ENCODE data around the gene TWF1. TPM values are rescaled to one million over a fixed set of nuclear protein-coding genes. Genes with fewer than 3 reads are reported as not detected.

The TWF1 gene
- total and polyA plus RNA-seq, 9 of the 15 experiments (the other 6 are each of a cell fraction or from before 2014, with no cell fraction given) = 10.3 to 29.4 (median 23.4) TPM

DNA sequence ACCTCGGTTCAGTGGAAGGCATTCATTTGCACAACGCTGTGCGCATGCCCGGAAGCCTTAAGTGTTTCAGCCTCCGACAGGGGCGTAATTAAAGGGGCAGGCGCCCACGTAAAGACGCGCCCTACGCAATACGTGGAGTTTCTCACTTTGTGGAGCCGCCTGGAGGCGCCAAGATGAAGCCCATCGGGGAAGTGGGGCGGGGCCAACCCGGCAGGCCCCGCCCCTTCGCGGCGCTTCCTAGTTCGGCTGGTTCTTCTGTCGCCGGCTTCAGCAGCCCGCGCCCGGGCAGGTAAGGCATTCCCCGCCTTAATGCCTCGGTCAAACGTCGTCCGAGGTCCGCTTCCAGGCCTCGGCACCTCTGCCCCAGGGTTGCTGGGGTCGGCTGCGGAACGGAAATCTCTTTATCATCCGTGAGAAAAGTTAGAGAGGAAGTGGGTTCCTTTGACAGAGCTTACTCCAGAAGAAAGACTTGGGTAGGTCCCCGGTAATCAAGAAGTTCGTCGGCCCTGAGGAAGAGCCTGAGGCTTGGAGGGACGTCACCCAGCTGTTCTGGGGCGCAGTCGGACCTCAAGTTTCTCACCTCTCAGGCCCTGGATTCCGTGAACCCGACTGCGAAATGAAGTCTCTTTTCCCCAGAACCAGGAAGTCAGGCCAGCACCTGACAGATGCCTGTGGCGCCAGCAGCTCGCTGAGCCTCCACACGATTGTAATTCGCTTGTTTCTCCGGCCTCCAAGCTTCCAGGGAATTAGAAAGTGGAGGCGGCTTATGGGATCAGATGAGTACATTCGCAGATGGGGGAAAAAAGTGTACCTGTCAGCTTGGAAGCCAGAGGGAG, 47.2 kb downstream of the TWF1 start, which contains the start of the genes IRAK4 and PUS7L (continued):
- TF ChIP-seq, protein P1, sequence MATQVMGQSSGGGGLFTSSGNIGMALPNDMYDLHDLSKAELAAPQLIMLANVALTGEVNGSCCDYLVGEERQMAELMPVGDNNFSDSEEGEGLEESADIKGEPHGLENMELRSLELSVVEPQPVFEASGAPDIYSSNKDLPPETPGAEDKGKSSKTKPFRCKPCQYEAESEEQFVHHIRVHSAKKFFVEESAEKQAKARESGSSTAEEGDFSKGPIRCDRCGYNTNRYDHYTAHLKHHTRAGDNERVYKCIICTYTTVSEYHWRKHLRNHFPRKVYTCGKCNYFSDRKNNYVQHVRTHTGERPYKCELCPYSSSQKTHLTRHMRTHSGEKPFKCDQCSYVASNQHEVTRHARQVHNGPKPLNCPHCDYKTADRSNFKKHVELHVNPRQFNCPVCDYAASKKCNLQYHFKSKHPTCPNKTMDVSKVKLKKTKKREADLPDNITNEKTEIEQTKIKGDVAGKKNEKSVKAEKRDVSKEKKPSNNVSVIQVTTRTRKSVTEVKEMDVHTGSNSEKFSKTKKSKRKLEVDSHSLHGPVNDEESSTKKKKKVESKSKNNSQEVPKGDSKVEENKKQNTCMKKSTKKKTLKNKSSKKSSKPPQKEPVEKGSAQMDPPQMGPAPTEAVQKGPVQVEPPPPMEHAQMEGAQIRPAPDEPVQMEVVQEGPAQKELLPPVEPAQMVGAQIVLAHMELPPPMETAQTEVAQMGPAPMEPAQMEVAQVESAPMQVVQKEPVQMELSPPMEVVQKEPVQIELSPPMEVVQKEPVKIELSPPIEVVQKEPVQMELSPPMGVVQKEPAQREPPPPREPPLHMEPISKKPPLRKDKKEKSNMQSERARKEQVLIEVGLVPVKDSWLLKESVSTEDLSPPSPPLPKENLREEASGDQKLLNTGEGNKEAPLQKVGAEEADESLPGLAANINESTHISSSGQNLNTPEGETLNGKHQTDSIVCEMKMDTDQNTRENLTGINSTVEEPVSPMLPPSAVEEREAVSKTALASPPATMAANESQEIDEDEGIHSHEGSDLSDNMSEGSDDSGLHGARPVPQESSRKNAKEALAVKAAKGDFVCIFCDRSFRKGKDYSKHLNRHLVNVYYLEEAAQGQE (IDR thresholded peaks at IDR 0.05; ENCODE audit: borderline replicate concordance) = peak; percentile 63
- TF ChIP-seq, protein P1 (CRISPR knock-in tag; IDR thresholded peaks at IDR 0.05; ENCODE audit: low read depth) = no peak
- TF ChIP-seq DACH1 (IDR thresholded peaks at IDR 0.05; ENCODE audit: partially characterized antibody) (no peak), TEAD1 (CRISPR knock-in tag; IDR thresholded peaks at IDR 0.05) (no peak), SMARCA4 (IDR thresholded peaks at IDR 0.05) (0 out of 2 replicates have a peak, but pooled peaks have one; percentile 15), ZBTB17 (CRISPR knock-in tag; IDR thresholded peaks at IDR 0.05) (0 out of 2 replicates have a peak, but pooled peaks have one; percentile 27), RBFOX2 (IDR thresholded peaks at IDR 0.05; ENCODE audit: low read depth, low read length) (peak; percentile 83), SUPT5H (IDR thresholded peaks at IDR 0.05) (peak; percentile 82), NEUROD1 (IDR thresholded peaks at IDR 0.05; ENCODE audit: borderline replicate concordance, low read depth, low read length, partially characterized antibody) (peak; percentile 46), HDAC3 (IDR thresholded peaks at IDR 0.05; ENCODE audit: borderline replicate concordance, partially characterized antibody) (peak; percentile 87), ZNF143 (CRISPR knock-in tag; IDR thresholded peaks at IDR 0.05) (no peak), POLR2AphosphoS5 (IDR thresholded peaks at IDR 0.05; ENCODE audit: control insufficient read depth, insufficient read depth, low read depth, low read length) (peak; percentile 82; the same call in 1 of the 2 replicates)
- TF ChIP-seq, protein P2, sequence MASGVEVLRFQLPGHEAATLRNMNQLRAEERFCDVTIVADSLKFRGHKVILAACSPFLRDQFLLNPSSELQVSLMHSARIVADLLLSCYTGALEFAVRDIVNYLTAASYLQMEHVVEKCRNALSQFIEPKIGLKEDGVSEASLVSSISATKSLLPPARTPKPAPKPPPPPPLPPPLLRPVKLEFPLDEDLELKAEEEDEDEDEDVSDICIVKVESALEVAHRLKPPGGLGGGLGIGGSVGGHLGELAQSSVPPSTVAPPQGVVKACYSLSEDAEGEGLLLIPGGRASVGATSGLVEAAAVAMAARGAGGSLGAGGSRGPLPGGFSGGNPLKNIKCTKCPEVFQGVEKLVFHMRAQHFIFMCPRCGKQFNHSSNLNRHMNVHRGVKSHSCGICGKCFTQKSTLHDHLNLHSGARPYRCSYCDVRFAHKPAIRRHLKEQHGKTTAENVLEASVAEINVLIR (CRISPR knock-in tag; IDR thresholded peaks at IDR 0.05) = 0 out of 2 replicates have a peak, but pooled peaks have one; percentile 20
- TF ChIP-seq, protein P3, sequence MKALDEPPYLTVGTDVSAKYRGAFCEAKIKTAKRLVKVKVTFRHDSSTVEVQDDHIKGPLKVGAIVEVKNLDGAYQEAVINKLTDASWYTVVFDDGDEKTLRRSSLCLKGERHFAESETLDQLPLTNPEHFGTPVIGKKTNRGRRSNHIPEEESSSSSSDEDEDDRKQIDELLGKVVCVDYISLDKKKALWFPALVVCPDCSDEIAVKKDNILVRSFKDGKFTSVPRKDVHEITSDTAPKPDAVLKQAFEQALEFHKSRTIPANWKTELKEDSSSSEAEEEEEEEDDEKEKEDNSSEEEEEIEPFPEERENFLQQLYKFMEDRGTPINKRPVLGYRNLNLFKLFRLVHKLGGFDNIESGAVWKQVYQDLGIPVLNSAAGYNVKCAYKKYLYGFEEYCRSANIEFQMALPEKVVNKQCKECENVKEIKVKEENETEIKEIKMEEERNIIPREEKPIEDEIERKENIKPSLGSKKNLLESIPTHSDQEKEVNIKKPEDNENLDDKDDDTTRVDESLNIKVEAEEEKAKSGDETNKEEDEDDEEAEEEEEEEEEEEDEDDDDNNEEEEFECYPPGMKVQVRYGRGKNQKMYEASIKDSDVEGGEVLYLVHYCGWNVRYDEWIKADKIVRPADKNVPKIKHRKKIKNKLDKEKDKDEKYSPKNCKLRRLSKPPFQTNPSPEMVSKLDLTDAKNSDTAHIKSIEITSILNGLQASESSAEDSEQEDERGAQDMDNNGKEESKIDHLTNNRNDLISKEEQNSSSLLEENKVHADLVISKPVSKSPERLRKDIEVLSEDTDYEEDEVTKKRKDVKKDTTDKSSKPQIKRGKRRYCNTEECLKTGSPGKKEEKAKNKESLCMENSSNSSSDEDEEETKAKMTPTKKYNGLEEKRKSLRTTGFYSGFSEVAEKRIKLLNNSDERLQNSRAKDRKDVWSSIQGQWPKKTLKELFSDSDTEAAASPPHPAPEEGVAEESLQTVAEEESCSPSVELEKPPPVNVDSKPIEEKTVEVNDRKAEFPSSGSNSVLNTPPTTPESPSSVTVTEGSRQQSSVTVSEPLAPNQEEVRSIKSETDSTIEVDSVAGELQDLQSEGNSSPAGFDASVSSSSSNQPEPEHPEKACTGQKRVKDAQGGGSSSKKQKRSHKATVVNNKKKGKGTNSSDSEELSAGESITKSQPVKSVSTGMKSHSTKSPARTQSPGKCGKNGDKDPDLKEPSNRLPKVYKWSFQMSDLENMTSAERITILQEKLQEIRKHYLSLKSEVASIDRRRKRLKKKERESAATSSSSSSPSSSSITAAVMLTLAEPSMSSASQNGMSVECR (CRISPR knock-in tag; IDR thresholded peaks at IDR 0.05) = peak; percentile 65
